Transverse colon (tissue), 4 donors: ENCODE measurements around the gene LURAP1L. TPM values are rescaled to one million over a fixed set of nuclear protein-coding genes. Genes with fewer than 3 reads are reported as not detected.
A peak's percentile ranks its signal among the peaks of the same experiment; 100 is the strongest.

Experiments used
- DNase-seq: peaks from one replicate; pipeline ENCODE4 v3.0.0-alpha.2; 2019
- H3K27ac ChIP-seq, 4 donors: fragments of 200-600 bp; sonication (generic); 2 replicates each; pipeline ENCODE4 v1.5.1; 2016 to 2018; ENCODE audit warnings: inconsistent platforms in 4 of 4
- H3K27me3 ChIP-seq: fragments of 200-600 bp; sonication (generic); 2 replicates; pipeline ENCODE4 v1.5.1; 2017; ENCODE audit warnings: inconsistent platforms
- H3K36me3 ChIP-seq, 4 donors: fragments of 200-600 bp; sonication (generic); 2 replicates each; pipeline ENCODE4 v1.5.1; 2017 to 2019; ENCODE audit warnings: inconsistent platforms in 4 of 4
- H3K4me1 ChIP-seq, 4 donors: fragments of 200-600 bp; sonication (generic); 2 replicates each; pipeline ENCODE4 v1.5.1; 2017 to 2020; ENCODE audit warnings: inconsistent platforms in 4 of 4
- H3K4me3 ChIP-seq, 4 donors: fragments of 200-600 bp; sonication (generic); 1 replicate in 1 of 4; 2 replicates in 3 of 4; pipeline versions ENCODE4 v1.5.1 to v1.6.1; 2017 to 2019; ENCODE audit warnings: inconsistent platforms in 4 of 4
- H3K9me3 ChIP-seq, 2 donors: fragments of 200-600 bp; sonication (generic); 2 replicates each; pipeline ENCODE4 v1.5.1; 2017 to 2019; ENCODE audit warnings: inconsistent platforms in 2 of 2
- EP300 ChIP-seq: sonication (generic); formaldehyde crosslinking; IDR thresholded peaks from one replicate; pipeline ENCODE4 v1.6.1; 2017; ENCODE audit warnings: antibody characterized with exemption, low read depth
- POLR2A ChIP-seq: fragments of 450-650 bp; IDR thresholded peaks from one replicate; pipeline ENCODE4 v1.6.1; 2016; ENCODE audit warnings: antibody characterized with exemption, mild to moderate bottlenecking, moderate library complexity
- POLR2AphosphoS5 ChIP-seq, 3 donors: sonication (generic); formaldehyde crosslinking; IDR thresholded peaks; one replicate each; pipeline ENCODE4 v1.6.1; 2016; ENCODE audit warnings: antibody characterized with exemption in 3 of 3
- WGBS, 2 donors: methylation state at CpG; one replicate each; pipeline ENCODE4 v1.1.5; 2018; ENCODE audit warnings: low coverage in 1 of 2; 5-methylcytosine and 5-hydroxymethylcytosine counted together
- in situ Hi-C, 4 donors: fragments of 200-750 bp; cut with MboI; loops; one replicate each; pipeline versions ENCODE4 v1.15.0 to v1.15.1; 2017; ENCODE audit warnings: low sequenced_read_pairs in 3 of 4, low pct_ligation_motif_present in 1 of 4, low pct_unique_long_range_greater_than_20kb in 1 of 4
- intact Hi-C: fragments of 100-400 bp; cut with DNase I; formaldehyde crosslinking; loops from one replicate; pipeline ENCODE4 v1.15.1; 2023; ENCODE audit warnings: low total_unique reads
- total RNA-seq, 4 donors: library from RNA; depleted of rRNA; stranded (reverse); fragments of >200 nt; gene quantifications; one replicate each; pipeline ENCODE4 v1.1.0, GENCODE V29; 2016
- TF ChIP-seq, protein P1 (sequence below), 5 experiments: fragments of 200-600 bp in 3 of 5; fragments of 450-650 bp in 2 of 5; sonication (generic) in 3 of 5; IDR thresholded peaks; 1 replicate in 2 of 5; 2 replicates in 3 of 5; pipeline ENCODE4 v1.5.1; 2016 to 2017; ENCODE audit warnings: antibody characterized with exemption in 5 of 5, inconsistent platforms in 3 of 5, mild to moderate bottlenecking in 2 of 5, moderate library complexity in 1 of 5

The LURAP1L gene
- total RNA-seq, 4 donors from 2014 or later: 19.1 to 50.0 (median 34.5) TPM

DNA sequence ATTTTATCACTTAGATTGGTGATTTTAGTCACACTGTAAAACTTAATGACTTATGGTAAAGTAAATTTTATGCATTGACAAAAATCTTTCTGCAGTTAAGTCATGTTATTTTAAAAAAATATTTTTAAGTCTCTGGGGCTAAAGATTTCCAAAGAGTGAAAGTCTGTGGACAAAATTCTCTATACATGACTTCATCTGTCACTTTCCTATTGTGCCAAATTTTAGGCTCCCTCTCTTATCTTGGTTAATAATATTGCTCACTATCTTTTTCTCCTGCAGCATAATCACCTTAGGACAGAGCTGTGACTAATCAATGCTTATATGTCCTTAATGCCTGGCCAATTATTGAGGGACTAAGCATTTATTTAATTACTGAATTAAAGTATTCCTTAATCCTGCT is 15.2 kb downstream of the LURAP1L start:
- no peak for TF ChIP-seq POLR2AphosphoS5 (IDR thresholded peaks at IDR 0.05)
- TF ChIP-seq, protein P1, sequence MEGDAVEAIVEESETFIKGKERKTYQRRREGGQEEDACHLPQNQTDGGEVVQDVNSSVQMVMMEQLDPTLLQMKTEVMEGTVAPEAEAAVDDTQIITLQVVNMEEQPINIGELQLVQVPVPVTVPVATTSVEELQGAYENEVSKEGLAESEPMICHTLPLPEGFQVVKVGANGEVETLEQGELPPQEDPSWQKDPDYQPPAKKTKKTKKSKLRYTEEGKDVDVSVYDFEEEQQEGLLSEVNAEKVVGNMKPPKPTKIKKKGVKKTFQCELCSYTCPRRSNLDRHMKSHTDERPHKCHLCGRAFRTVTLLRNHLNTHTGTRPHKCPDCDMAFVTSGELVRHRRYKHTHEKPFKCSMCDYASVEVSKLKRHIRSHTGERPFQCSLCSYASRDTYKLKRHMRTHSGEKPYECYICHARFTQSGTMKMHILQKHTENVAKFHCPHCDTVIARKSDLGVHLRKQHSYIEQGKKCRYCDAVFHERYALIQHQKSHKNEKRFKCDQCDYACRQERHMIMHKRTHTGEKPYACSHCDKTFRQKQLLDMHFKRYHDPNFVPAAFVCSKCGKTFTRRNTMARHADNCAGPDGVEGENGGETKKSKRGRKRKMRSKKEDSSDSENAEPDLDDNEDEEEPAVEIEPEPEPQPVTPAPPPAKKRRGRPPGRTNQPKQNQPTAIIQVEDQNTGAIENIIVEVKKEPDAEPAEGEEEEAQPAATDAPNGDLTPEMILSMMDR (IDR thresholded peaks at IDR 0.05): no peak
- TF ChIP-seq POLR2A: no peak
- TF ChIP-seq EP300: no peak
- H3K27me3 ChIP-seq: no peaks in the 10 kb centered on the region
- peak overlapping the region in 2 of 4 donors; percentile 27 to 46 for H3K27ac ChIP-seq
- DNase-seq: no peak
- intact Hi-C loops (no loop called here), in situ Hi-C loops (no loop called here)
- peaks cover 0 to 38% (median 19%) of the 10 kb centered on the region in 4 donors for H3K4me1 ChIP-seq
- no peak overlapping the region for H3K4me3 ChIP-seq
- H3K9me3 ChIP-seq: no peaks in the 10 kb centered on the region
- no peaks in the 10 kb centered on the region for H3K36me3 ChIP-seq

DNA sequence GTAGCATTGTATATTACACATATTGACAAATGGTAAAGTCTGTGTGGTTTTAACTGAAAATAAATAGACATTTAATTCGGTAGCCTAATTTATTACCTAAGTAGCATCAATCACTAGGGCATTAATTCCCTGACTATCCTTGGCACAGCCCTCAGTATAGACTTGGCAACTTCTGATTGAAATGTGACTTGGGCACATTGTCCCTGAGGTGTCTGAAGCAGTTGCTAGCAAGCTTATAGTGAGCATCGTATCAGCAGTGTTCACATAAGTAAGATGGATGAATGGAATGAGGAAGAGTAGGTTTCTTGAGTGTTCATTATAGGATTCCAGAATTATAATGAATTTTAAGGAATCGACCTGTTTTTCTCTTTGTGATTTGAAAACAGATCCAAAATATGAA is 16.1 kb downstream of the LURAP1L start:
- TF ChIP-seq EP300: no peak
- TF ChIP-seq, protein P1 (IDR thresholded peaks at IDR 0.05): no peak
- TF ChIP-seq POLR2AphosphoS5 (IDR thresholded peaks at IDR 0.05): no peak
- TF ChIP-seq POLR2A: no peak
- no peak for DNase-seq
- Histone ChIP-seq H3K27ac (peak overlapping the region in 2 of 4 donors; percentile 27 to 46), H3K4me3 (no peak overlapping the region), H3K4me1 (peaks cover 0 to 35% (median 16%) of the 10 kb centered on the region in 4 donors), H3K9me3 (no peaks in the 10 kb centered on the region), H3K27me3 (no peaks in the 10 kb centered on the region), H3K36me3 (no peaks in the 10 kb centered on the region)
- in situ Hi-C loops: no loop called here
- WGBS, 2 donors: 72% methylated on average over 3 of the region's 3 CpGs
- intact Hi-C loops: no loop called here

DNA sequence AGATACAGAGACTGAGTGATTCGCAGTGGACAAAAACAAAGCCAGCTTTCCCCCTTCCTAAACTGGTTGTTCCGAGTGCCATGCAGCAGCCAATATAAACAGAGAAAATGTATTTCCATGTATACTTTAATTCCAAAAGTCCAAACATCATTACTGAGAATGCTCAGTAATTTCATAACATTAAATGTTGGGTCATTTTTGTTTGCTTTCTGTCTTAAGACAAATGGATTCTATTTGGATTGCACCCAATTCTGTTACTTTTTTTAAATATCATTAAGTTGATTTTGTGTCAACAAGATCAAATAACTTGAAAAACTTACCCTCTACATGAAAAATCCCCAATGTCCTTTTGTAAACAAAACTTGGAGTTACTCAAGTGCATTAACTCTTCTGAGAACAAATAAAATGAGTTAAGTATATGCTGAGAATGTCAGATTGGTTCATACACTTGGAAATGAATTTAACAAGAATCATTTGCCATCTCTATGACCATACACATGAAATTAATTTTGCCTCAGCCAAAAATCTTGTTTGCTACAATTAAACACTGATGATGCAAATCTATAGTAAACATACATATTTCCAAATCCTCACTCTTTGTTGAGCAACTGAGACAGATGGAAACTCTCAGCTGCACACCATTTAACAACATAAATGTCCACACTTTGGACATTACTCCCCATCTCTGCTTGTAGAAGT is 19.4 kb downstream of the LURAP1L start:
- DNase-seq: no peak
- Histone ChIP-seq H3K27ac (peak overlapping the region; percentile 4 to 38 (median 8)), H3K9me3 (no peaks in the 10 kb centered on the region), H3K4me1 (peaks cover 7 to 39% (median 11%) of the 10 kb centered on the region in 4 donors), H3K27me3 (no peaks in the 10 kb centered on the region), H3K4me3 (no peak overlapping the region), H3K36me3 (no peaks in the 10 kb centered on the region)
- 56 to 67% methylated on average over 2 of the region's 2 CpGs for WGBS, 2 donors
- in situ Hi-C loops: no loop called here
- intact Hi-C loops: no loop called here
- TF ChIP-seq POLR2AphosphoS5 (IDR thresholded peaks at IDR 0.05) (peak in 1 of 3 donors; percentile 47), EP300 (no peak)

DNA sequence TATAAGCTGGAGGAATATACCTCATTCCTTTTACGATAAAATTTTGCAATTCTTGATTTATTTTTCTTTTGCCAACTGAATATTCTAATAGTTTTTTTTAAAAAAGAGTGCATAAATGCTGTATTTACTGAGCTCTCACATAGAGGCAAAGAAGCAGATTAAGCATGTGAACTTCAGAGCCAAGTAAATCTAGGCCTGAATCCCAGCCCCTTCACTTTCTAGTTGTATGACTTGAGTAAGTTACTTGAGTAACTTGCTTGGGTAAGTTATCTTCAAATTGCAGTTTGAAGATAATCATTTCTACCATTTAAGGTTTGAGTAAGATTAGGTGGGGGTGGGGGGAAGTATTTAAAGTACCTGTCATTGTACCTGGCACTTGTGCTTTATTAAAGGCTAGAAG is 21.8 kb downstream of the LURAP1L start:
- Histone ChIP-seq H3K27me3 (no peaks in the 10 kb centered on the region), H3K36me3 (no peaks in the 10 kb centered on the region), H3K27ac (no peak overlapping the region), H3K9me3 (no peaks in the 10 kb centered on the region), H3K4me1 (peaks cover 5 to 28% (median 8%) of the 10 kb centered on the region in 4 donors), H3K4me3 (no peak overlapping the region)
- WGBS, 2 donors: 64 to 79% methylated on average over 1 of the region's 1 CpG
- DNase-seq: no peak
- TF ChIP-seq, protein P1 (IDR thresholded peaks at IDR 0.05): no peak
- TF ChIP-seq POLR2A: no peak
- TF ChIP-seq EP300: no peak
- in situ Hi-C loops (no loop called here), intact Hi-C loops (no loop called here)

DNA sequence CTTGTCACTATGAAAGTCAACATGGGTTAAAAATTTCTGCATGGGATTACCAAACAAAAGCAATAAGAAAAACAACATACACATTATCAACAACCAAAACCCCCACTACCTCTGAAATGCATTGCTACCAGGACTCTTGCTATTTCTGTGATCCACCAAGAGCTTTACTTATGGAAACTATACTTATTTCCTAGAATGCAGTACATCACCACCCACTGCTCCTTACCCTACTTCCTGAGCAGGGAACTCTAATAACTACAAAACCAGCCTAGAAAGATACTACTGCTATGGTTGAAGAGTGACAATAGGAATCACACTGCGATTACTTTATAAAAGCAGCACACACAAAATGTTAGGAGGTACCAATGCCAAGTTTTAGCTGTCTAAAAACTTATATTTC is 22.2 kb downstream of the LURAP1L start:
- no peak for TF ChIP-seq EP300
- no peak for TF ChIP-seq POLR2A
- TF ChIP-seq, protein P1 (IDR thresholded peaks at IDR 0.05): no peak
- no peak for DNase-seq
- Histone ChIP-seq H3K9me3 (no peaks in the 10 kb centered on the region), H3K4me3 (no peak overlapping the region), H3K27ac (no peak overlapping the region), H3K36me3 (no peaks in the 10 kb centered on the region), H3K27me3 (no peaks in the 10 kb centered on the region), H3K4me1 (peaks cover 5 to 27% (median 7%) of the 10 kb centered on the region in 4 donors)
- 69 to 94% methylated on average over 1 of the region's 1 CpG for WGBS, 2 donors
- intact Hi-C loops (no loop called here), in situ Hi-C loops (no loop called here)
